GM23338 (cell line): ENCODE data around the gene CUTC.

Experiments used
- CTCF ChIP-seq, 2 experiments: fragments of 200-600 bp in 1 of 2; sonication (generic) in 1 of 2; conservative IDR thresholded peaks; 2 replicates each; pipeline versions ENCODE4 v1.5.1 to v1.6.1; 2016 to 2017; ENCODE audit warnings: antibody characterized with exemption in 2 of 2, low read depth in 2 of 2, mild to moderate bottlenecking in 2 of 2, moderate library complexity in 1 of 2
- EZH2 ChIP-seq: fragments of 200-600 bp; sonication (generic); IDR thresholded peaks from one replicate; pipeline ENCODE4 v1.8.0; 2017; ENCODE audit warnings: antibody characterized with exemption, mild to moderate bottlenecking, low read depth; ENCODE audit not compliant: unreplicated experiment
- EZH2phosphoT487 ChIP-seq: fragments of 200-600 bp; sonication (generic); IDR thresholded peaks from one replicate; pipeline ENCODE4 v1.8.1; 2018; ENCODE audit warnings: antibody characterized with exemption; ENCODE audit not compliant: unreplicated experiment

- TF ChIP-seq CTCF (conservative IDR thresholded peaks at IDR 0.05; ENCODE audit: low read depth in 2 of 2) (no peak), EZH2 (no peak), EZH2phosphoT487 (no peak)
These were observed 34.3 kb downstream of the CUTC start for GRCh38 chr10:99766302-99766681.
